ENCODE measurements around the gene TANC2. TPM values are rescaled to one million over a fixed set of nuclear protein-coding genes. Genes with fewer than 3 reads are reported as not detected.

Gene TANC2
- total and polyA plus RNA-seq, 2 of the 8 experiments (the other 6 are each of a cell fraction or from before 2014, with no cell fraction given): 5.7 to 21.9 TPM

GRCh38 chr17:62923258-62924150, 42.5 kb upstream of the TANC2 start:
- no peak for FAIRE-seq
- CTCF ChIA-PET (ENCODE audit: partially characterized antibody): interaction anchor here (0.5 to 0.6 kb wide), 2 partner anchors 650 to 1605 kb away, joined by 3 read pairs; no protein-coding TSS in a partner anchor

More at GRCh38 chr17:62923258-62924150, 42.5 kb upstream of the TANC2 start:
- Histone ChIP-seq H2AFZ (ENCODE audit: low read length) (no peak overlapping the region), H3K36me3 (ENCODE audit: control insufficient read depth in 2 of 4, insufficient read depth in 4 of 4, low read length in 3 of 4) (no peaks in the 10 kb centered on the region), H3K4me2 (ENCODE audit: insufficient read depth in 1 of 2, low read depth in 2 of 2, low read length in 2 of 2) (no peak overlapping the region), H2BK120ac (replicated peaks; ENCODE audit: low read depth, low read length) (no peak overlapping the region), H3K9ac (replicated peaks in 1 of 4; ENCODE audit: extremely low read depth in 1 of 4, low read depth in 3 of 4, low read length in 3 of 4) (no peak overlapping the region), H2AK5ac (ENCODE audit: low read depth, low read length) (no peak overlapping the region), H3K56ac (replicated peaks; ENCODE audit: insufficient read length, low read depth, low read length) (no peak overlapping the region), H3K4me1 (replicated peaks in 1 of 4; ENCODE audit: control insufficient read depth in 3 of 4, insufficient read depth in 4 of 4, low read length in 3 of 4) (no peaks in the 10 kb centered on the region), H4K5ac (ENCODE audit: insufficient read length, low read depth, low read length) (no peak overlapping the region), H2BK5ac (ENCODE audit: low read depth, low read length) (no peak overlapping the region), H2BK12ac (ENCODE audit: low read depth, low read length) (no peak overlapping the region), H3K14ac (ENCODE audit: insufficient read length) (no peak overlapping the region), H2BK20ac (ENCODE audit: low read length) (no peak overlapping the region), H2BK15ac (ENCODE audit: low read length) (no peak overlapping the region), H3K23me2 (ENCODE audit: low read depth, low read length) (no peaks in the 10 kb centered on the region), H3K27ac (ENCODE audit: low read depth, low read length) (no peak overlapping the region), H3K18ac (ENCODE audit: extremely low read depth, low read length) (no peak overlapping the region), H3K79me1 (ENCODE audit: low read depth, low read length) (no peaks in the 10 kb centered on the region), H3K9me3 (ENCODE audit: insufficient read depth in 2 of 2, low read depth in 1 of 2, low read length in 1 of 2) (no peaks in the 10 kb centered on the region), H3K4ac (replicated peaks; ENCODE audit: insufficient read length, low read depth, low read length) (no peak overlapping the region), H3K23ac (ENCODE audit: insufficient read length) (no peak overlapping the region), H3K27me3 (replicated peaks in 1 of 4; ENCODE audit: control insufficient read depth in 3 of 4, extremely low read depth in 1 of 4, insufficient read depth in 3 of 4, low read length in 3 of 4) (no peaks in the 10 kb centered on the region), H3K79me2 (ENCODE audit: control insufficient read depth in 1 of 2, insufficient read depth in 2 of 2, low read length in 2 of 2) (no peaks in the 10 kb centered on the region), H4K91ac (replicated peaks; ENCODE audit: insufficient read length, low read length) (no peak overlapping the region), H4K20me1 (replicated peaks in 1 of 2; ENCODE audit: control insufficient read depth in 1 of 2, insufficient read depth in 2 of 2, low read length in 2 of 2) (no peaks in the 10 kb centered on the region), H3K4me3 (ENCODE audit: extremely low read depth in 1 of 4, insufficient read depth in 2 of 4, low read depth in 3 of 4, low read length in 4 of 4) (no peak overlapping the region), H4K8ac (ENCODE audit: extremely low read depth, insufficient read depth, low read length) (no peak overlapping the region)
- WGBS, 2 experiments (ENCODE audit: extremely low coverage in 1 of 2, insufficient coverage in 1 of 2, insufficient read length in 1 of 2, insufficient replicate concordance in 2 of 2, low coverage in 1 of 2, low lambda C conversion rate in 2 of 2, missing lambda C conversion rate in 1 of 2): 90% methylated on average over 11 of the region's 11 CpGs; no CpG with 5 or more reads in 1 of the 2 experiments
- POLR2A ChIA-PET (ENCODE audit: partially characterized antibody): no interaction called here
- TF ChIP-seq NANOG (IDR thresholded peaks at IDR 0.05; ENCODE audit: insufficient read depth, low read depth, low read length, poor library complexity, severe bottlenecking) (no peak), HDAC6 (IDR thresholded peaks at IDR 0.05; ENCODE audit: low read depth, low read length) (no peak), CHD2 (IDR thresholded peaks at IDR 0.05; ENCODE audit: low read length) (no peak), RFX5 (IDR thresholded peaks at IDR 0.05; ENCODE audit: borderline replicate concordance, low read depth, low read length) (no peak), TCF12 (IDR thresholded peaks at IDR 0.05; ENCODE audit: low read depth, low read length) (no peak), EGR1 (IDR thresholded peaks at IDR 0.05; ENCODE audit: borderline replicate concordance, low read depth, low read length) (no peak), SIN3A (conservative IDR thresholded peaks at IDR 0.05 in 1 of 2, IDR thresholded peaks at IDR 0.05 in 1 of 2; ENCODE audit: low read depth in 1 of 2, low read length in 2 of 2) (no peak), NRF1 (IDR thresholded peaks at IDR 0.05; ENCODE audit: low read depth, low read length) (no peak), MAX (IDR thresholded peaks at IDR 0.05) (no peak), RAD21 (IDR thresholded peaks at IDR 0.05 in 1 of 2, conservative IDR thresholded peaks at IDR 0.05 in 1 of 2; ENCODE audit: low read depth in 2 of 2, low read length in 2 of 2) (no peak), CTBP2 (IDR thresholded peaks at IDR 0.05; ENCODE audit: borderline replicate concordance, insufficient read depth, insufficient read length, low read length) (no peak)
- no peak for DNase-seq (ENCODE audit: low read depth in 1 of 2, low spot score in 2 of 2)

Data from H1 (cell line).